Subcutaneous abdominal adipose tissue (tissue), 5 donors: ENCODE measurements around the gene XBP1.
A peak's percentile ranks its signal among the peaks of the same experiment; 100 is the strongest.

Experiments
- H3K27ac ChIP-seq: one replicate; pipeline ENCODE4 v1.7.0; 2013; ENCODE audit warnings: low read depth, mild to moderate bottlenecking, inconsistent platforms, low read length, moderate library complexity
- H3K27me3 ChIP-seq, 5 donors: one replicate each; pipeline ENCODE4 v1.7.0; 2013; ENCODE audit warnings: low read length in 5 of 5, inconsistent platforms in 1 of 5; ENCODE audit not compliant: control insufficient read depth in 5 of 5, insufficient read depth in 4 of 5
- H3K36me3 ChIP-seq, 5 donors: one replicate each; pipeline ENCODE4 v1.7.0; 2013; ENCODE audit warnings: low read length in 5 of 5; ENCODE audit not compliant: control insufficient read depth in 5 of 5, insufficient read depth in 5 of 5
- H3K4me1 ChIP-seq, 5 donors: one replicate each; pipeline ENCODE4 v1.7.0; 2013; ENCODE audit warnings: low read length in 5 of 5, mild to moderate bottlenecking in 3 of 5, moderate library complexity in 1 of 5; ENCODE audit not compliant: control insufficient read depth in 5 of 5, insufficient read depth in 5 of 5
- H3K4me3 ChIP-seq, 5 donors: one replicate each; pipeline ENCODE4 v1.7.0; 2013; ENCODE audit warnings: low read length in 5 of 5, low read depth in 1 of 5
- H3K9ac ChIP-seq, 5 donors: one replicate each; pipeline ENCODE4 v1.7.0; 2013; ENCODE audit warnings: low read length in 5 of 5, mild to moderate bottlenecking in 4 of 5, moderate library complexity in 3 of 5
- H3K9me3 ChIP-seq, 5 donors: one replicate each; pipeline ENCODE4 v1.7.0; 2013; ENCODE audit warnings: low read length in 5 of 5; ENCODE audit not compliant: control insufficient read depth in 5 of 5
- donor health status: healthy.
- donor health status: healthy.
- donor health status: healthy.
- donor health status: healthy.
- donor health status: healthy.

XBP1 gene

DNA sequence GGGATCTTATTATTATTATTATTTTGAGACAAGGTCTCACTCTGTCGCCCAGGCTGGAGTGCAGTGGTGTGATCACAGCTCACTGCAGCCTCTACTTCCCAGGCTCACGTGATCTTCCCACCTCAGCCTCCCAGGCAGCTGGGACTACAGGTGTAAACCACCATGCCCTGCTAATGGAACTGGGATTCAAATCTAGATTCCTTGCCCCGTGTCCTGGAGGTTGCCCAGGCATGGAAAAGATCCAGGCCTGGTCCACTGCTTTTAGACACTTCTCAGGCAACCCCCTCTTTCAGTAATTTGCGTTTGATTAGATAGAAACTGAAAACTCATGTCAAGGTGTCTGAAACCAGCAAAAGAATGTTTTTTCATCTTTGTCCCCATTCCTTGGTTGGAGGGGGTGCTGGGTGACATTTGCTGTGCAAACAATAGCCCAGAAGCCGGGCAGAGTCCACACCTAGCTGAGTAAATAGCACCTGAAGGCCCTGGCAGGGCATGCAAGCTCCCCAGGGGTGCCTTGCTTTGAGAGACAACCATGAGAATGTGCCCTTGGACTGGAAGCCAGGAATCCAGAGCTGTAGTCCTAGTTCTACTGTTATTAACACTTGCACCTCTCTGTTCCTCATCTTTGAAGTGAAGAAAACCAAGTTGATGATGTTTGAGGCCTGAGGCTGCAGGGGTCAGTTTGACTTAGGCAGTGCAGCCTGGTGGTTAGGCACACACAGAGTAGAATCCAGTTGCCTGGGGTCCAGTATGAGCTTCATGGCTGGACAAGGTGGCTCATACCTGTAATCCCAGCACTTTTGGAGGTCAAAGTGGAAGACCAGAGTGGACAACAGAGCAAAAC lies 19.1 kb upstream of the XBP1 start:
- Histone ChIP-seq H3K4me3 (no peak overlapping the region), H3K9ac (no peak overlapping the region), H3K9me3 (no peaks in the 10 kb centered on the region), H3K36me3 (peaks cover 0 to 6% (median 4%) of the 10 kb centered on the region in 5 donors), H3K4me1 (peaks cover 0 to 24% (median 16%) of the 10 kb centered on the region in 5 donors), H3K27ac (no peak overlapping the region), H3K27me3 (no peaks in the 10 kb centered on the region)

DNA sequence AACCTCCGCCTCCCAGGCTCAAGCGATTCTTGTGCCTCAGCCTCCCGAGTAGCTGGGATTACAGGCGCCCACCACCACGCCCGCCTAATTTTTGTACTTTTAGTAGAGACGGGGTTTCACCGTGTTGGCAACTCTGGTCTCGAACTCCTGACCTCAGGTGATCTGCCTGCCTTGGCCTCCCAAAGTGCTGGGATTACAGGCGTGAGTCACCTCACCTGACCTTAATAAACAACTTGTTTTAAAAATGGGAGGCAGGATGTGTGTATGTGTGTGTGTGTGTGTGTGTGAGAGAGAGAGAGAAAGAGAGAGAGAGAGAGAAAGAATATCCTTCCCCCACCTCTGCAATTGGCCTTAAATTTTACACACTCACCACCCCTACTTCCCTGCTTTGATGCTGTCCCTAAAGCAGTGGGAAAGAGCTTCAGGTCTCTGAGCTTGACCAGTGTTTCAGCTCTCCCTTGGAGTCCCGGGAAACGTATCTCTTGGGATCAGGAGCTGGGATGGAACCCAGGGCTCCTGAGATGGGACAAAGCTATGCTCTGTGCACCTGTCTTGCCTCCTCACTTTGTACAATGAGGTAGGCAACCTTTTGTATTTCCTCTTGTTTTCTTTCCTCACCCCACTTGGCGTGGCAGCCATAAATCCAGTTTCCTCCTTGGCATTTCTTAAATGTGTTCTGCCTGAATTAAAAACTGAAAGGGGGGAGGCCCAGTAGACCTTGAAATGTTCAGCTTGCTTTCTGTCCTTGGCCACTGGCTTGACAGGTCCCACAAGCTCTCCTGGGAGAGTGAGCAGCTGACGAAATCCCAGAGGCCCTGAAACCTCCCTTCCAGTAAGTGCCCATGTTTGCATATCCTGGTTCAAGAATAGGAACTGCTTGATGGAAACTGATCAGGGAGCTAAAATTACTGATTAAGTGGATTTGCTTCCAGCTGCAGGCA lies 17.8 kb upstream of the XBP1 start:
- no peak overlapping the region for H3K27ac ChIP-seq
- H3K27me3 ChIP-seq: no peaks in the 10 kb centered on the region
- H3K9ac ChIP-seq: peak overlapping the region in 2 of 5 donors; percentile 7 to 35
- peaks cover 0 to 6% (median under 1%) of the 10 kb centered on the region in 5 donors for H3K36me3 ChIP-seq
- H3K4me3 ChIP-seq: no peak overlapping the region
- peaks cover 0 to 34% (median 23%) of the 10 kb centered on the region in 5 donors for H3K4me1 ChIP-seq
- H3K9me3 ChIP-seq: no peaks in the 10 kb centered on the region

DNA sequence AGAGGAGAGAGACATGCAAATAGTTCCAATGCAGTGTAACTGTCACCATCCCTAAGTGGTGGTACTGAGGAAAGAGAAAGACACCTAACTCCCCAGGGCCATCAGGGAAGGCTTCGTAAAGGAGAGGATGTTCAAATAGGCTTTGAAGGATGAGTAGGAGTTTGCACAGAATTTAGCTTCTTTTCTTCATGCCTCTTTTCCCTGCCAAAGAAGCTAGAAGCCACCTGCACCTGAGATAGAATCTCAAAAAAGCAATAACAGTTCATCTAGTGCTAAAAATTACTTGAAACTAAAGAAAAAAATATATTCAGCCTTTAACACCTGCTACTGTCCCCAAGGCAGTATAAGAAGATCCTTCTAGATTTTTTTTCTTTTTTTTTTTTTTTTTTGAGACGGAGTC lies 16.7 kb upstream of the XBP1 start:
- peaks cover 0 to 42% (median 31%) of the 10 kb centered on the region in 5 donors for H3K4me1 ChIP-seq
- H3K4me3 ChIP-seq: no peak overlapping the region
- no peak overlapping the region for H3K9ac ChIP-seq
- H3K27ac ChIP-seq: no peak overlapping the region
- H3K36me3 ChIP-seq: no peaks in the 10 kb centered on the region
- H3K9me3 ChIP-seq: no peaks in the 10 kb centered on the region
- no peaks in the 10 kb centered on the region for H3K27me3 ChIP-seq

DNA sequence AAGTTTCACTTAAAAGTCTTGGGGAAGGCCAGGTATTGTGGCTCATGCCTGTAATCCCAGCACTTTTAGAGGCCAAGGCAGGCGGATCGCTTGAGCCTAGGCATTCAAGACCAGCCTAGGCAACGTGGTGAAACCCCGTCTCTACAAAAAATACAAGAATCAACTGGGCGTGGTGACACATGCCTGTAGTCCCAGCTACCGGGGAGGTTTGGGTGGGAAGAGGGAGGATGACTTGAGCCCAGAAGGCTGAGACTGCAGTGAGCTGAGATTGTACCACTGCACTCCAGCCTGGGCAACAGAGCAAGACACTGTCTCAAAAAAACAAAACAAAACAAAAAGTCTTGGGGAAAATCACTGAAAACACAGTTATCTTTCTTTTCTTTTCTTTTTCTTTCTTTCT lies 15.4 kb upstream of the XBP1 start:
- no peak overlapping the region for H3K27ac ChIP-seq

DNA sequence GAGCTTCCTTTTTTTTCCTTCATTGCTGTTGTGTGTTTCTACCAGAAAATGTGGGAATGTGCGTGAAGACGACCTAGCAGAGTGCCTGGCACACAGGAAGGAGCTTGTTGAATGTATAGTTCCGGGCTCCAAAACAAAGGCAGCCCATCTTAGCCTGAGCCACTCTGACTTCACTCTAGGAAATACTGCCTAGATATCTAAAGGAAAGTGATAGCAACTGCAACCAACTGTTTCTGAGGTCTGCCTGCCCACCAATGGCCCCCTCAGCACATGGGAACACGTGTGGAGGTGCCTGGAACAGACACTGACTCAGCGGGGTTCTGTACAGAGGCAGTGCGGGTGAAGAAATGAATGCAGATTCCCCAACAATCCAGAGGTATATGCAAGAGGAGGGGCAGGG lies 14.7 kb upstream of the XBP1 start:
- no peaks in the 10 kb centered on the region for H3K36me3 ChIP-seq
- no peaks in the 10 kb centered on the region for H3K9me3 ChIP-seq
- H3K9ac ChIP-seq: no peak overlapping the region
- no peak overlapping the region for H3K27ac ChIP-seq
- no peak overlapping the region for H3K4me3 ChIP-seq
- no peaks in the 10 kb centered on the region for H3K27me3 ChIP-seq
- peaks cover 0 to 53% (median 40%) of the 10 kb centered on the region in 5 donors for H3K4me1 ChIP-seq

More for the DNA sequence above, 15.4 kb upstream of the XBP1 start:
- no peaks in the 10 kb centered on the region for H3K9me3 ChIP-seq
- H3K4me3 ChIP-seq: no peak overlapping the region
- no peaks in the 10 kb centered on the region for H3K27me3 ChIP-seq
- no peak overlapping the region for H3K9ac ChIP-seq
- peaks cover 0 to 53% (median 40%) of the 10 kb centered on the region in 5 donors for H3K4me1 ChIP-seq
- no peaks in the 10 kb centered on the region for H3K36me3 ChIP-seq

DNA sequence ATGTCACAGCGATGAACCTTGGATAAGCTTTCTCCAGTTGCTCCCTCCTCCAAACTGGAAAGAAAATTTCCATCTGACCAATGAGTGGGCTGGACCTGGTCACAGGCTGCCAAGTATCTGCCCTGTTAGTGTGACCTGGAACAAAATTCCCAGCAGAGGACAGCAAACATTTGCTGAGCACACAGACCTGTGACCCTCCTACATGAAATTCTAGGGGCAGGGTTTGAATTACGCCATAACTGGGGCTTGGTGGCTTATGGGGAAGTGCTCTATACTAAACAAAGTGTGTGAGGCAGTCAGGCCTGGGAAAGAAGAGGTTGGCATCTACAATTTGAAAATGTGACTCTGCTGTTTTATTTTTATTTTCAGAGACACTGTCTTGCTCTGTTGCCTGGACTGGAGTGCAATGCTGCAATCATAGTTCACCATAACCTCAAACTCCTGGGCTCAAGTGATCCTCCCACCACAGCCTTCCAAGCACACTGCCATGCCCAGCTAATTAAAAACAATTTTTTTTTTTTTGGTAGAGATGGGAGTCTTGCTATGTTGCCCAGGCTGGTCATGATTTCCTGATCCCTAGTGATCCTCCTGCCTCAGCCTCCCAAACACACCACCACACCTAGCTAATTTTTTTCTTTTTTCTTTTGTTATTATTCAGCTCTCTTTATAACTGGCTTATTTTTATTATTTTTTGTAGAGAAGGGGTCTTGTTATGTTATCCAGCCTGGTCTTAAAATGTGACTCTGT lies 13.6 kb upstream of the XBP1 start:
- Histone ChIP-seq H3K27me3 (no peaks in the 10 kb centered on the region), H3K36me3 (peaks cover 0 to 3% (median 0%) of the 10 kb centered on the region in 5 donors), H3K4me3 (no peak overlapping the region), H3K9ac (no peak overlapping the region), H3K4me1 (peaks cover 0 to 48% (median 32%) of the 10 kb centered on the region in 5 donors), H3K27ac (peak overlapping the region; percentile 30), H3K9me3 (no peaks in the 10 kb centered on the region)

DNA sequence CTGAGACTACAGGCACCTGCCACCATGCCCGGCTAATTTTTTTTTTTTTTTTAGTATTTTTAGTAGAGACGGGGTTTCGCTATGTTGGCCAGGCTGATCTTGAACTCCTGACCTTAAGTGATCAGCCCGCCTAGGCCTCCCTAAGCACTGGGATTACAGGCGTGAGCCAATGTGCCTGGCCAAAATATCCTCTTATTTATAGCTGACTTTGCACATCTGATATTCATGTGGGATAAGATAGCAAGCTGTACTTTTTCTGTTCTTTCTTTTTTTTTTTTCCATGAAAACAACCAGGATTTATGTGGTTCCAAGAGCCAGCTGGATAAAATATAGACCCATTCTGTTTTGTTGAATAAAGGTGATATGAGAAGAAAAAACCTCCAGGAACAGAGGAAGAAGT lies 12.1 kb upstream of the XBP1 start:
- Histone ChIP-seq H3K4me3 (no peak overlapping the region), H3K9me3 (no peaks in the 10 kb centered on the region), H3K27me3 (no peaks in the 10 kb centered on the region), H3K4me1 (peaks cover 0 to 44% (median 22%) of the 10 kb centered on the region in 5 donors), H3K9ac (no peak overlapping the region), H3K36me3 (peaks cover 0 to 7% (median 3%) of the 10 kb centered on the region in 5 donors), H3K27ac (peak overlapping the region; percentile 30)

DNA sequence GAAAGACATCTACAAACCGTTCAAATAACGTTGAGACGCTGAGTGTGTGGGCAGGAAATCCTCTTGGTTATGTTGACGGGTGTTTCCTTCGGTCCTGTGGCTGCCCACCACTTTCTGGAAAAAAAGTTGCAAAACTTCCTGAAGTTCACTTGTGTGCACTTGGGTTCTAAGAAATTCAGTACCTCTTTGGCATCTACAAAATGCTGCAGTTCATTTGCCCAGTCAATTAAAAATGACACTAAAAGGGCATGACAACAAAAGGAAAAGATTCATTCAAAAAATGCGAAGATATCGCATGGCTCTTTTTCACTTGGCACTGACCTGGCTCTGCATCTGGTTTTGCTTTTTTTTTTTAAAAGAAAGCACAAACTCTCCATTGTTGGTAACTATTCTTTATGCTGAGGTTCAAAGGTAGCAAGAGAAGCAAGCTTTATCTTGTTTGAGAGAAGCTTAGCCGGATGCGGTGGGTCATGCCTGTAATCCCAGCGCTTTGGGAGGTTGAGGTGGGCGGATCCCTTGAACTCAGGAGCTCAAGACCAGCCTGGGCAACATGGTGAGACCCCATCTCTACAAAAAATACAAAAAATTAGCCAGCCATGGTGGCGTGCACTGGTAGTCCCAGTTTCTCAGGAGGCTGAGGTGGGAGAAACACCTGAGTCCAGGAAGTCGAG lies 10.6 kb upstream of the XBP1 start:
- Histone ChIP-seq H3K27ac (no peak overlapping the region), H3K4me3 (peak overlapping the region in 2 of 5 donors; percentile 14 to 36)

DNA sequence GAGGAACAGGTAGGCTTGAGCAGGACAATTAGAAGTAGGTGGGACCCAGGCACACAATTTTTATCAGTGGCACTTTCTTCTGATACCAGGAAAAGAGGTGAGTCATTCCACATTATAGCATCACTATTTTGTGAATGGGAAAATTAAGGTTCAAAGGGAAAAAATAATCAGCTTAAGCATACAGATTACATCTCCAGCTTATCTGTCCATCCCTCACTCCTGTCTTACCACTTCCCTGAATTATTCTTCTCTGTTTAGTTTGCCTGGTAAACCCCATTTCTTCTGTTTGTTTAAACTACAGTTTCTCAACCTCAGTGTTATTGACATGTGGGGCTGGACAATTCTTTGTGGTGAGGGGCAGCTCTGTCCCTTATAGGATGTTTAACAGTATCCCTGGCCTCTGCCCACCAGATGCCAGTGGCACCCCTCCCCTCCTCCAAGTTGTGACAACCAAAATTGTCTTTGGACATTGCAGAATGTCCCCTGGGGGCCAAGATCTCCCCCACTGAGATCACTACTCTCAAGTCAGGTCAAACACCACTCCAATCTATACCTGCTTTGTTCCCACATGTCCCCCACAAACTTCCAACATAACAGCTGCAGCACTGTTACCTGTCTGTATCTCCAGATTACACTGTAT lies 8.5 kb upstream of the XBP1 start:
- Histone ChIP-seq H3K4me1 (peaks cover 0 to 33% (median 19%) of the 10 kb centered on the region in 5 donors), H3K27me3 (no peaks in the 10 kb centered on the region), H3K36me3 (peaks cover 0 to 7% (median 3%) of the 10 kb centered on the region in 5 donors), H3K4me3 (no peak overlapping the region), H3K9ac (no peak overlapping the region), H3K27ac (no peak overlapping the region), H3K9me3 (no peaks in the 10 kb centered on the region)

More for the DNA sequence above, 10.6 kb upstream of the XBP1 start:
- Histone ChIP-seq H3K27me3 (no peaks in the 10 kb centered on the region), H3K4me1 (peaks cover 0 to 44% (median 22%) of the 10 kb centered on the region in 5 donors), H3K9me3 (no peaks in the 10 kb centered on the region), H3K9ac (no peak overlapping the region), H3K36me3 (peaks cover 0 to 7% (median 3%) of the 10 kb centered on the region in 5 donors)
